ENCODE results near the gene NEMP2. TPM values are rescaled to one million over a fixed set of nuclear protein-coding genes. Genes with fewer than 3 reads are reported as not detected.

The NEMP2 gene
- total and polyA plus RNA-seq, 2 donors from 2014 or later, result 2.3 to 5.2 TPM

DNA sequence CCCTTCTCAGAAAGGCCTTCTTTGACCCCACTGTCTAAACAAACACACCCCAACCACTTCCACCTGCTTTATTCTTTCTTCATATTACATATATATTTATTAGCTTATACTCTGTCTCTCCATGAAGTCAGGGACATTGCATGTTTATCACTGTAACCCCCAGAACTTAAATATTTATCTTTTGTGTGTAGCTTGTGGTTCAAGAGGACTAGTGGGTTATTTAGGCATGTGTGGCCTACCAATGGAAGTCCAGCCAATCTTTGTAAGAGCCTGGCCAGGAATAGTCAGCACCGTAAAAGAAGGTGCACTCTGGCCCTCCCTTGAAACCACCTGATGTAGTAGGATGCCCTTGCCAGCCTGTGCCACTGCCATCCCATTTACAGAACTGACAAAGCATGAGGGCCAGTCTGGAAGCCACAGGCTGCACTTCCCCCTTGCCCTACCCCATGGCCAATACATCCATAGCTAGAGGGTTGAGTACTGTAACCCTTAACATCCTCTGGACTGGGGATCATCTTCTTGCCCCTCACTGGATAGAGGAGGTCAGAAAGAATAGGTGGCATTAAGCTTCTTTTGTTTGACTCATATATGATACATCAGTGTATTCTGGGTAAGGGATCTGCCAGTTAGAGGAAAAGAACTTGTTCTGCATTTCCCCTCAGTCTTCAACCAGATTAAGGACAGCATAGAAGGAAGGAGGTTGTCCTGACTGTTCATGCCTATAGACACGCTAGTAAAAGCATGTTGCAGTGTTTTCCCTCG, 4.9 kb downstream of the NEMP2 start:
- intact Hi-C loops (cut with DNase I), result loop anchor here (10.0 kb wide), 1 partner anchor 125 kb away; no protein-coding TSS in a partner anchor
- H3K9ac ChIP-seq (ENCODE audit: low read length in 3 of 3), result no peak overlapping the region
- FAIRE-seq (no peak), DNase-seq (no peak)
- TF ChIP-seq, protein P1, sequence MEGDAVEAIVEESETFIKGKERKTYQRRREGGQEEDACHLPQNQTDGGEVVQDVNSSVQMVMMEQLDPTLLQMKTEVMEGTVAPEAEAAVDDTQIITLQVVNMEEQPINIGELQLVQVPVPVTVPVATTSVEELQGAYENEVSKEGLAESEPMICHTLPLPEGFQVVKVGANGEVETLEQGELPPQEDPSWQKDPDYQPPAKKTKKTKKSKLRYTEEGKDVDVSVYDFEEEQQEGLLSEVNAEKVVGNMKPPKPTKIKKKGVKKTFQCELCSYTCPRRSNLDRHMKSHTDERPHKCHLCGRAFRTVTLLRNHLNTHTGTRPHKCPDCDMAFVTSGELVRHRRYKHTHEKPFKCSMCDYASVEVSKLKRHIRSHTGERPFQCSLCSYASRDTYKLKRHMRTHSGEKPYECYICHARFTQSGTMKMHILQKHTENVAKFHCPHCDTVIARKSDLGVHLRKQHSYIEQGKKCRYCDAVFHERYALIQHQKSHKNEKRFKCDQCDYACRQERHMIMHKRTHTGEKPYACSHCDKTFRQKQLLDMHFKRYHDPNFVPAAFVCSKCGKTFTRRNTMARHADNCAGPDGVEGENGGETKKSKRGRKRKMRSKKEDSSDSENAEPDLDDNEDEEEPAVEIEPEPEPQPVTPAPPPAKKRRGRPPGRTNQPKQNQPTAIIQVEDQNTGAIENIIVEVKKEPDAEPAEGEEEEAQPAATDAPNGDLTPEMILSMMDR (IDR thresholded peaks at IDR 0.05; ENCODE audit: borderline replicate concordance, extremely low read depth, insufficient read depth), result no peak
- H3K36me3 ChIP-seq (ENCODE audit: control insufficient read depth in 2 of 3, insufficient read depth in 3 of 3, low read length in 3 of 3), result no peaks in the 10 kb centered on the region
- H3K27me3 ChIP-seq (ENCODE audit: control insufficient read depth, insufficient read depth, low read length), result no peaks in the 10 kb centered on the region
- H3K27ac ChIP-seq (ENCODE audit: low read depth in 2 of 2, low read length in 2 of 2), result no peak overlapping the region
- no peaks in the 10 kb centered on the region for H3K9me3 ChIP-seq (ENCODE audit: control insufficient read depth in 2 of 3, insufficient read depth in 1 of 3, low read length in 3 of 3)
- no peaks in the 10 kb centered on the region for H3K4me1 ChIP-seq (ENCODE audit: control insufficient read depth in 2 of 3, insufficient read depth in 2 of 3, low read depth in 1 of 3, low read length in 3 of 3)
- H3K4me3 ChIP-seq (ENCODE audit: low read length in 3 of 3), result no peak overlapping the region

DNA sequence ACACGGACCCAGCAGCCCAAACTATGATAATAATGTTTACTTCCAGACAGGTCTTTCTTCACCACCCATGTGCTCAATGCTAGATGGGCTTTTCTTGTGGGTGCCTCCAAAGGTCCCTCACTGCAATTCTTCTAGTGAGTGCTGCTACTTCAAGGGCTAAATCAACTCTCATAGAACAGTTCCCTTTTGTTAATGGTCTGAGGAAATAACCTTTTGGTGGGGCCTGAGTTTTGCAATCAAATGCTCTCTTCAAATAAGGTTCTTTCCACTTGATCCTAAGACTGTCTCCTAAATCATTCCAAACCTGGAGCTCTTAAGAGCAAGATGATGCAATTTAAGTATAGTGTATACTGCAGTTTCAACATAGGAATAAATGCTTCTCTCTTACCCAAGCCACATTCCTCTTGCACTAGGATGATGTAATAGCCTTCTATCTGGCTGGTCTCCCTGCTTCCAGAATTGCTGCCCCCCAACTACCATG, 6.0 kb downstream of the NEMP2 start:
- Histone ChIP-seq H3K4me3 (ENCODE audit: low read length in 3 of 3) (no peak overlapping the region), H3K27me3 (ENCODE audit: control insufficient read depth, insufficient read depth, low read length) (no peaks in the 10 kb centered on the region), H3K4me1 (ENCODE audit: control insufficient read depth in 2 of 3, insufficient read depth in 2 of 3, low read depth in 1 of 3, low read length in 3 of 3) (no peaks in the 10 kb centered on the region), H3K27ac (ENCODE audit: low read depth in 2 of 2, low read length in 2 of 2) (no peak overlapping the region), H3K9ac (ENCODE audit: low read length in 3 of 3) (no peak overlapping the region), H3K9me3 (ENCODE audit: control insufficient read depth in 2 of 3, insufficient read depth in 1 of 3, low read length in 3 of 3) (no peaks in the 10 kb centered on the region), H3K36me3 (ENCODE audit: control insufficient read depth in 2 of 3, insufficient read depth in 3 of 3, low read length in 3 of 3) (no peaks in the 10 kb centered on the region)
- intact Hi-C loops (cut with DNase I), result no loop called here
- no peak for FAIRE-seq
- TF ChIP-seq, protein P1 (IDR thresholded peaks at IDR 0.05; ENCODE audit: borderline replicate concordance, extremely low read depth, insufficient read depth), result no peak
- peak in 1 of 5 donors; percentile 27 for DNase-seq

DNA sequence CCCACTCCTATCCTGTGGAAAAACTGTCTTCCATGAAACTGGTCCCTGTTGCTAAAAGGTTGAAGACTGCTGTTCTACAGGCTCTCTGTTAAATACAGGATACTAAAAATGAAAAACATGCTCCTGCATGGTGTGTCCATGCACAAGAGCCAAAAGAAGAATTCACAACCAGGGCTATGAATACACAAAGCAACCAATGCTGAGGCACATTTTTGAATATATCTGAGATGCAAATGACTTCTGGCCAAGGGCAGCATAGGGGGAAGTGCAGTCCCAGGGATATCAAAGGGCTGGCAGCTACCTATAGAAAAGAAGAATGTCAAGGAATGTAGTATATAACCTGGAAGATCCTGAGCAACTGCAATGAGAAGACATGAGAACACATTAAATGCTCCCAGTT, 6.6 kb downstream of the NEMP2 start:
- FAIRE-seq (no peak), DNase-seq (no peak)
- Histone ChIP-seq H3K9me3 (ENCODE audit: control insufficient read depth in 2 of 3, insufficient read depth in 1 of 3, low read length in 3 of 3) (no peaks in the 10 kb centered on the region), H3K27me3 (ENCODE audit: control insufficient read depth, insufficient read depth, low read length) (no peaks in the 10 kb centered on the region), H3K4me1 (ENCODE audit: control insufficient read depth in 2 of 3, insufficient read depth in 2 of 3, low read depth in 1 of 3, low read length in 3 of 3) (no peaks in the 10 kb centered on the region), H3K36me3 (ENCODE audit: control insufficient read depth in 2 of 3, insufficient read depth in 3 of 3, low read length in 3 of 3) (no peaks in the 10 kb centered on the region), H3K9ac (ENCODE audit: low read length in 3 of 3) (no peak overlapping the region), H3K27ac (ENCODE audit: low read depth in 2 of 2, low read length in 2 of 2) (no peak overlapping the region), H3K4me3 (ENCODE audit: low read length in 3 of 3) (no peak overlapping the region)
- TF ChIP-seq, protein P1 (IDR thresholded peaks at IDR 0.05; ENCODE audit: borderline replicate concordance, extremely low read depth, insufficient read depth), result no peak
- intact Hi-C loops (cut with DNase I), result no loop called here

Data from kidney (tissue), 14 donors.